ENCODE measurements around the gene PHF20.
"Not testable (repeated sequence)": the region's sequence is repeated elsewhere in the genome, so short reads cannot be mapped to it uniquely, and the experiment has no call there.

The PHF20 gene

DNA sequence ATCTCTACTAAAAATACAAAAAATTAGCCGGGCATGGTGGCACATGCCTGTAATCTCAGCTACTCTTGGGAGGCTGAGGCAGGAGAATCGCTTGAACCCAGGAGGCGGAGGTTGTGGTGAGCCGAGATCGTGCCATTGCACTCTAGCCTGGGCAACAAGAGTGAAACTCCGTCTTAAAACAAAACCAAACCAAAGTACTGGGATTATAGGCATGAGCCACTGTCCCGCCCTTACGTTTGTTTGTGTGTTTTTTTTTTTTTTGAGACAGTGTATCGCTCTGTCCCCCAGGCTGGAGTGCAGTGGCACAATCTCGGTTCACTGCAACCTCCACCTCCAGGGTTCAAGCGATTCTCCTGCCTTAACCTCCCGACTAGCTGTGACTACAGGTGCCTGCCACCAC, 12.0 kb downstream of the PHF20 start:
- not testable (repeated sequence) for DNase-seq

DNA sequence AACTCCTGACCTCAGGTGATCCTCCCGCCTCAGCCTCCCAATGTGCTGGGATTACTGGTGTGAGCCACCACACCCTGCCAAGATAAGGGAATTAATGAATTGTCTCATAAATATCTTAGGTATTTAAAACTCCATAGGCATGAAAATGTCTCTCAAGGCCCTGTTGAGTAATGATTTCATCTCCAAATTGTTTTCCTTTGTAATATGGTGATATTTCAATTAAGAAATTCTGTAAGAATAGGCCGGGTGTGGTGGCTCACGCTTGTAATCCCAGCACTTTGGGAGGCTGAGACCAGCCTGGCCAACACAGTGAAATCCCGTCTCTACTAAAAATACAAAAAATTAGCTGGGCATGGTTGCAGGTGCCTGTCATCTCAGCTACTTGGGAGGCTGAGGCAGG, 13.7 kb downstream of the PHF20 start:
- not testable (repeated sequence) for DNase-seq

DNA sequence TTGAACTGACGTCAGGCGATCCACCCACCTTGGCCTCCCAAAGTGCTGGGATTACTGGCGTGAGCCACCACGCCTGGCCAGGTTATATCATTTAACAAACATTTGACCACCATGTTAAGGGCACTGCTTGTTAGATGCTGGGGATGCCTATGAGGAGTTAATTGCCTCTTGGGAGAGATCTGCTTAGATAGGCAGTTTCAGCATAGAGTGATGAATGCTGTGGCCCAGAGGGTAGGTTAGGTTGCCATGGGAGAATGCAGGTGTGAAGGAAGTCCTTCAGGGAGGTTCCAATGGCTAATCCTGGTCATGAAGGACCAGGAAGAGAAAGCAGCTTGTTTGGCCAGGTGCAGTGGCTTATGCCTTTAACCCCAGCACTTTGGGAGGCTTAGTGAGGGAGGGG, 17.0 kb downstream of the PHF20 start:
- no peak for DNase-seq

DNA sequence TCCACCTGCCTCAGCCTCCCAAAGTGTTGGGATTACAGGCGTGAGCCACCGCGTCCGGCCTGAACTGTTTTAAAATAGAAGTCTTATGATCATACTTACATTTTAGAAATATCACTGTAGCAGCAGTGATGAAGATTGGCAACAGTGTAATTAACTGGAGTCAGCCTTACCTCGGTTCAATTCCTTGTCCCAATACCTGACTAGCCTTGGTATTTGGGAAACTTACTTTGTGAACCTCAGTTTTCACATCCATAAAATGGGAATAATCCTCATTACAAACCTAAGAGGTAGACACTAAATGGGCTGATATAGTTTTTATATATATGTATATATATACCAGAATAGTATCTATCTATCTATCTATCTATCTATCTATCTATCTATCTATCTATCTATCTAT, 19.3 kb downstream of the PHF20 start:
- DNase-seq: no peak

DNA sequence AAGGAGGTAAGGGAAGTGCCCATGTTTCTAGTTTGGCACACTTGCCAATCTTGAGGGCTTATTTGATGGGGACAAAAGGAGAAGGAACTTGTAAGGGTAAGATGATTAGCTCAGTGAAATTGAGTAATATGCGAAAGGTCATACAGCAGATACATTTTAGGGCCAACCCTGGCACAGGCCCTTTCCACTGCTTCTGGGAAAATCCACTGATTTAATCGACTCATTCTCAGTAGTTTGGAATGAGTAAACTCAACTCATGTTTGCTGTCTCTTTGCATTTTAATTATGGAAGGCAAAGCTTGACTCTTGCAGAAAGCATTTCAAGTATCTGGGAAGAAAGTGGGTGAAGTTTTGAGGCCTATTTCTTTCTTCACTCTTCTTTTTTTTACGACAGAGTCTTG, 20.0 kb downstream of the PHF20 start:
- DNase-seq: no peak

DNA sequence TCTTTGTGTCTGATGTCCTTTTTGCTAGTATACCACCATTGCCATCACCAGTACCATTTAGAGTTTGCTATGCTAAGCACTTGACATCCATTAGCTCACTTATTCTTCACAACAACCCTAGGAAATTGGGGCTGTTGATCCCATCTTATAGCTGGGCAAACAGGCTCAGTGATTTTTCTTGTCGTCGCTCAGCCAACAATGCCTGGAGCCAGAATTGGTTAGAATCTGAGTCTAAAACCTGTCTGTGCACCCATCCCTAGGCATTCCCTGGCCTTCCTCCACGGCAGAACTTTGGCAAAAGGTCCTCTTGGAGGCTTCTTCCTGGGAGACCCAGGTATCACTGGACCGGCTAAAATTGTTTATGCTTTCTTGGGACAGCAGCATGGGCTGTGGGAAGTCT, 20.9 kb downstream of the PHF20 start:
- DNase-seq: no peak

DNA sequence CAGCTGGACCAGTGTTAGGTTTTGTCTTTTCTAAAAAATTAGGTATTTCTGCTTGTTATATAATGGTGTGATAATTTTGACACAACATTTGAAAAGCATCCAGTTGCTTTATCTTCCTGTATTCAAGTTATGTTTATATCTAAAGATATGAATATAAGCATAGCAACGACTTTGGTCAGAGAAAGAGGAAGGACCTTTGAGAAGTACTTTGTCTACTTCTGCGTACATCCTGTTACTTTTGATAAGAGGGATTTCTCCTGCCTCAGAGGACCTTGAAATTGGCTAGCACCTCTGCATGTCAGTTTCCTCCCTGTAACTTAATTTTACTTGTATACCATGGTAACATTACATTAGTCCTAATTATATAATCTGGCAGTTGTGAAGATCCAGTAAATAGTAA, 24.8 kb downstream of the PHF20 start:
- DNase-seq: no peak

DNA sequence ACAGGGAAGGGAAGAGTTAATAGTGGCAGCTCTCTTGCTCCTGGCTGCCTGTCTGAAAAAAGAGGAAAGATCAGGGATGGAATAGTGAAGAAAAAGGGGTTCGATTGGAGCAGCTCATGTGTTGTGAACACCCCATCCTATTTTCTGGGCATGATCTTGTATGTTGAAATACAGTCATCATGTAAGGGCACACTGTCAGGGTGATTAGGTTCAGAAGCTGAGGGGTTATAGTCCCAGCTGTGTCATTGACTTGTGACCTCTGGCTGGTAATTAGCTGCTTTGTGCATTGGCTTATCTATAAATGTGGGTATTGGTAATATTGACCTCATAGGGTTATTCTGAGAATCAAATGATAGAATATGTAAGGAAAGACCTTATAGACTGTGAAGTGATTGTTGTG, 30.1 kb downstream of the PHF20 start:
- DNase-seq: no peak

DNA sequence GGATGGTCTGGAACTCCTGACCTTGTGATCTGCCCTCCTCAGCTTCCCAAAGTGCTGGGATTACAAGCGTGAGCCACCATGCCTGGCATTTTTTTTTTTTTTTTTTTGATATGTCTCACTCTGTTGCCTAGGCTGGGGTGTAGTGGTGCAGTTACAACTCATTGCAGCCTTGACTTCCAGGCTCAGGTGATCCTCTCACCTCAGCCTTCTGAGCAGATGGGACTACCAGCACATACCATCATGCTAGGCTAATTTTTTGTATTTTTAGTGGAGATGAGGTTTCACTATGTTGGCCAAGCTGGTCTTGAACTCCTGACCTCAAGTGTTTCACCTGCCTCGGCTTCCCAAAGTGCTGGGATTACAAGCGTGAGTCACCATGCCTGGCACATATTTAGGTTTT, 34.3 kb downstream of the PHF20 start:
- DNase-seq: no peak

DNA sequence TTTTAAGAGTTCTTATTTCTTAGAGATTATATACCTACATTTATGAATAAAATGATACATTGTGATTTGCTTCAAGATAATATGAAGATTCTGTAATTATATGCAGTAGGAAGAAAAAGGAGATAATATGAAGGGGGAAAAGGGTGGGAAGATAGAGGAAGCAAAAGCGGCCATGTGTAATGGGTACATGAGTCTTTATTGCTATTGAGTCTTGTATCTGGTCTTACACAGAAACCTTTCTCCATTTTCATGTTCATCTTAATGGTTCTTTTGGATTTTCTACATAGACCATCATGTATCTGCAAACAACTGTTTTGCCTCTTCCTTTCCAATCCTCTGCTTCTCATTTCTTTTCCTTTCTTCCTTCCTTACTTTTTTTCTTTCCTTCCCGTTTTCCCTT, 36.1 kb downstream of the PHF20 start:
- DNase-seq: no peak

DNA sequence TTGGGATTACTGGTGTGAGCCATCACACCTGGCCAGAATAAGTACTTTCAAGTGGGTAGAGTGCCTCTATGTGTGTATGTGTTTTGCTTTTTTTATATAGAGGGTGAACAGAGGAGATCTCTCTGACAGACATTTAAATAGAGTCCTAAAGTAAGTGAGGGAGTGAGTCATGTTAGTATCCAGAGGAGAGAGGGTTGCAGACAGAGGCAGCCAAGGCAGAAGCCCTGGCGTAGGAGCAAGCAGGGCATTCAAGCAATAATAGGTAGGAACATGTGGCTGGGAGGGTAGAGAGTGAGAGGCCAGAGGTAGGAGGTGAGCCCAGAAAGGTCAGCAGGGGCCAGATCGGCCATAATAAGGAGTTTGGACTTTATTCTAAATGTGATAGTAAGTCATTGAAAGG, 48.9 kb downstream of the PHF20 start:
- DNase-seq: no peak

DNA sequence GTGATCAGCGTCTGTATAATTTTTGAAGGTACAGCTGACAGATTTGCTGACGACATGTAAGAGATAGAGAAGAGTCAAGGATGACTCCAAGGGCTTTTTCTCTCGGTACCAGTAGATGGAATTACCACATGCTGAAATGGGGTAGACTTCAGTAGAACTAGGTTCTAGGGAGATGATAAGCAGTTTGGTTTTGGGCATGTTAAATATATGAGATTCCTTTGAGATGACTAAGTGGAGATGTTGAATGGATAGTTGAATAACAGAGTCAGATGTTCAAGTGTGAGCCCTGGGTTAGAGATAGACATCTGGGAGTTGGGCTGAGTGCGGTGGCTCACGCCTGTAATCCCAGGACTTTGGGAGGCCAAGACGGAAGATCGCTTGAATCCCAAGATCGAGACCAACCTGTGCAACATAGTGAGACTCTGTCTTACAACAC, 50.0 kb downstream of the PHF20 start:
- no peak for DNase-seq

DNA sequence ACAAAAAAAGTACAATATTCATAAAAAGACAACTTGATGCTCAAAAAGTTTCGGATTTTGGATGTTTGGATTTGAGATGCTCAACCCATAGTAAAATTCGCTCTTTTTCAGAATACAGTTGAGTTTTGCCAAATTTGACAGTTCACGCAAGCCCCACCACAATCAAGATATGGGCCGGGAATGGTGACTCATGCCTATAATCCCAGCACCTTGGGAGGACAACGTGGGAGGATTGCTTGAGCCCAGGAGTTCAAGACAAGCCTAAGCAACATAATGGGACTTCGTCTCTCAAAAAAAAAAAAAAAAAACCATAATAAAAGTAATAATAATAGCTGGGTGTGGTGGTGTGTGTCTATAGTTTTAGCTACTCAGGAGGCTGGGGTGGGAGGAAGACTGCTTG, 51.3 kb downstream of the PHF20 start:
- DNase-seq: no peak

DNA sequence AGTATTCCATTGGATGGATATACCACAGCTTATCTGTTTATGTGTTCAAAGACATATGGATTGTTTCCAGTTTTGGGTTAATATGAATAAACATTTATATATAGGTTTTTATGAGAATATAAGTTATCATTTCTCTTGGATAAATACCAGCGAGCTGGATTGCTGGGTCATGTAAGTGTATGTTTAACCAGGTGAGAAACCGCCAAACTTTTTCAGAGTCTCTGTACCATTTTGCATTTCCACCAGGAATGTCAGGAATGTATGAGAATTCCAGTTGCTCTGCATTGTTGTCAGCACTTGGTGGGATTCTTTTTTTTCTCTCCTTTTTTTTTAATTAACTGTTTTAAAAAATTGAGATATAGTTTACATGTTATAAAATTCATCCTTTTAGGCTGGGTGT, 52.1 kb downstream of the PHF20 start:
- DNase-seq: no peak

DNA sequence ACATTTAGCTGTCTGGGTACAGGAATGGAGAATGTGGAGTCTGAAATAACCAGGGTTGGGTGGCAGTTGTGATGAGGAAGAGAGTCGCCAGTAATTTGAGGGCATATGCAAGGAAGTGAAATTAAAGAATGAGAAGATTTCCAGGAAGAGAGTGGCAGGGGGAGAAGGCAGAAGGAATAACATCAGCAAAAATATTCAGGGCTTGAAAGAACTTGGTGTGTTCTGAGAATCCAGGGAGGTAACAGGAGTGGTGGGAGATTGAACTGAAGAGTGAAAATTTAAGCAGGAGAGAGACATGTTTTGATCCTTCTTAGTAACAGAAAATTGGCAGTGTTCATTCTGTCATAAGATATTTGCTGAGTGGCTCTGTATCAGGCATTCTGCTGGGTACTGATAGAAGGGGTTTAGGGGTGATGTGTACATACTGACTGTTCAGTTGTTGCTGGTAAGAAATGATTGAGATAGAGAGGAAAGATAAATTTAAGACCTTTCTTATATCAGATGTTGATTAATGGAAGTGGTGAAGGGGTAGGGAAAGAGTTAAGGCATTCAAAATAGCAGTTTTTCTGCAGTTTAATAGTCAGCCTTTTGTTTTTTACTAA, 54.7 kb downstream of the PHF20 start:
- no peak for DNase-seq

DNA sequence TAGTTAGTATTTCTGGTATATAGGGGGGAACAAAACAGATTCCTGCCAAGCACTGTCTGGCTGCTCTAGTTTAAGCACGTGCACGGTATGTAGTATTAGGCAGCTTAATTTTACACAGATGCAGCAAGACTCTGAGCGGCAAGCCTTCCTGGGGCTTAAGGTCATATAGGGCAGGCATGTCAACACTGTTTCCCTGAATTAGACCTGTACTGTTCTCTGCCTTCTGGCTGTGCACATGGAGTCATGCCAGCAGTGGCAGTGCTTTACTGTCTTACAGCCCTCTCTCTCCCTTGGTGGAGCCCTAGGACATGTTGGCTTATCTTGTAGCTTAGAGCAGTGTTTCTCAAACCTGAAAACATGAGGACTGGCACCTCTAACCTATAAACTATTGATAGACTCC, 56.6 kb downstream of the PHF20 start:
- no peak for DNase-seq

DNA sequence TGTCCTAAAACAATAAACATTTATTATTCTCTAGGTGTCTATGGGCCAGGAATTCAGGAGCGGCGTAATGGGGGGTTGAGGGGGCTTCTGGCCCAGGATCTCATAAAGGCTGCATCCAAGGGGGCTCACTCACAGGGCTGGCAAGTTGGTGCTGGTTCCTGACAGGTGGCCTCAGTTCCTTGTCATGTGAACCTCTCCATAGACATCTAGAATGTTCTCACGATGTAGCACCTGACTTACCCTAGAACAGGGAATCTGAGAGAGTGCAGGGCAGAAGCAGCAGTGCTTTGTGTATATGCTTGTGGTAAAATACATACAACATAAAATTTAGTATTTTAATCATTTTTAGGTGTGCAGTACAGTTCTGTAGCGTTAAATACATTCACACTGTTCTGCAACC, 57.1 kb downstream of the PHF20 start:
- no peak for DNase-seq

DNA sequence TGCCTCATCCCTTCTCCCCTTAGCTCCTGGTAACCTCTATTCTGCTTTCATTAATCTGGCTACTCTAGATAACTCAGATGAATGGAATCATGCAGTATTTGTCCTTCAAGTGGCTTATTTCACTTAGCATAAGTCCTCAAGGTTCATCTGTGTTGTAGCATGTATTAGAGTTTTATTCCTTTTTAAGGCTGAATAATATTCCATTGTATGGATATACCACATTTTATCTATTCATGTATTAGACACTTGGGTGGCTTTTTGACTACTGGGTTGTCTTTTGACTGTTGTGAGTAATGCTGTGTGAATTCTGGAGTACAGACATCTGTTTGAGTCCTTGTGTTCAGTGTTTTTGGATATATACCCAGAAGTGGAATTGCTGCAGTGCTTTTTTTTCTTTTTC, 58.4 kb downstream of the PHF20 start:
- no peak for DNase-seq

DNA sequence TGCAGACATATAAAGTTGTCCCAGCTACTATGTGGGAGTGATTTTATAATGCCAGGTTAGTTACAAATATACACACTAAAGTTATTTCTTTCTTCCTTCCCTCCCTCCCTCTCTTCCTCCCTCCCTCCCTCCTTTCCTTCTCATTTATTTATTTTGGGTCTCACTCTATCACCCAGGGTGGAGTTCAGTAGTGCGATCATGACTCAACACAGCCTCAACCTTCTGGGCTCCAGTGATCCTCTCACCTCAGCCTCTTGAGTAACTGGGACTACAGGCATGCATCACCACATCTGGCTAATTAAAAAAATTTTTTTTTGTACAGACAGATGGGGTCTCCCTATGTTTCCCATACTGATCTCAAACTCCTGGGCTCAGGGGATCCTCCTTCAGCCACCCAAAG, 59.2 kb downstream of the PHF20 start:
- no peak for DNase-seq

DNA sequence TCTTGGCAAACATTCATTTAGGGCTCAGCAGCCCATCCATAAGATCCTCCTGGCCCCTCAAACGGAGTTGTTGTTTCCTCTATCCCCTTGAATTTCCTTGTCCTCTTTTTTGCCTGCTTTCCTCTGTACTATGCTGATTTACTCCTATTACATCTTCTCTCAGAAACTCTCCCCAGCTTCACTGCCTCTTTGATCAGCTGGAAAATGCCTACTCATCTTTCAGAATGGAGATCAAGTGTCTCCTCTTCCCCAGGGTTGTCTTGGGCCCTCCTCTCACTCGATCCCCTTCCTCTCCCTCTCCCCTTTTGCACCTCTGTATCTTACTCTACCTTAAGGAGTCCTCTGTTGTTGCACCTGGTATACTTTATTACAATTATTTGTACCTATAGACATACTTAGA, 60.2 kb downstream of the PHF20 start:
- DNase-seq: no peak

DNA sequence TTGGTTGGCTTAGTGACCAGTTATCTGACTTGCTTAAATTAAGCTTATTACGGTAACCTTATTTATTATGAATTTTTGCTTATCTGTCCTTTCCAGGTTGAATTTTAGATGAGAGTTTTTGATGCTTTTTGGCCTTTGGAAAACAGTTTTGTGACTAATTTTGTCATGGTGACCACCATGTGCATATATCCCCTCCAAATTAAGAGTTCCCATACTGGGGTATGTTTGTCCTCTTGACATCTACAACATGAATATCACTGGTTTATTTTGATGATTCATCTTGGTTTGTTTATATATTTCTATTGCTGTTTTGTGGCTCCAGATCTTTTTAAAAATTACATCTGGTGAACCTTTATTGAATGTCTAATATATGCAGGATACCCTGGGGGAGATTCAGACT, 61.4 kb downstream of the PHF20 start:
- no peak for DNase-seq

DNA sequence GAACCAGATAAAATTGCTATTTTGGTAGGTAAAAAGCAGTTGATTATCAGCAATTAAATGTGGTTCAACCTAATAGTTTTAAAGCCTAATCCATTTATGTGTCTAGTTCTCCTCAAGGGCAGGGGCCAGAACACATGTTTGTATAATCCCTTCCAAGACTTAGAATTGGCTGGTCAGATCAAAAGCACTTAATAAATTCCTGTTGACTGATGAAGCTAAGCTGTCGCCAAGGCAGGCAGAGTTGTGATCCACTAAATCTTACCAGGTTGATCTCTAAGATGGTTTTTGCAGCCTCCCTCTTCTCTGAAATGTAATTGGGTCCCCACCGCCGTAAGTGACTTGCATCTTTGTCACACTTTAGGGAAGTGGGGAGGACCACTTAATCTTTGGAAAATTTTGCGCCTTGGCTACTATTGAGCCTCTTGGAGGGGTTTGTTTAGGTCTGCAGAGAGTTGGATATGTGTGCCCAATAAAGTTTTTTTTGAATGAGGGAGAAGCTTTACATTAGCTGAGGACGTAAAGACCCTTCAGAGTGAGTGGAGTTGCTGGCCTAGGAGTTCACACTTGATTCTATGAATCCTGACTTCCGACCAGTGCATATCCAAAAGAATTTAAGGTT, 65.9 kb downstream of the PHF20 start:
- no peak for DNase-seq

DNA sequence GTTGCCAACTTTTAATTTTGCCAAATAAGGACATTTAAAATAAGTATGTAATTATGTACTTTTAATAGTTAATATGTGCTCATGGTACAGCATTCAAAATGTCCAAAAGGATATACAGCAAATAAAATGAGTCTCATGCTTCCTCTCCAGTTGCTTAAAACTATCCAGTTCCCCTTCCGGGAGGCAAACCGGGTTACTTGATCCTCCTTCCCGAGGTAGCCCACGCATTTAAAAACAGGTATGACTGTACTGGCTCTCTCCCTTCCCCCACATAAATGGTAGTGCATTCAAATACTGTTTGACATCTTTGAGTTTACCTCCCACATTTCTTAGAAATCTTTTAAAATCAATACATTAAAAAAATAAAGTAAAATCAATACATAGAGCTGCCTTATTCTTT, 66.4 kb downstream of the PHF20 start:
- DNase-seq: no peak

DNA sequence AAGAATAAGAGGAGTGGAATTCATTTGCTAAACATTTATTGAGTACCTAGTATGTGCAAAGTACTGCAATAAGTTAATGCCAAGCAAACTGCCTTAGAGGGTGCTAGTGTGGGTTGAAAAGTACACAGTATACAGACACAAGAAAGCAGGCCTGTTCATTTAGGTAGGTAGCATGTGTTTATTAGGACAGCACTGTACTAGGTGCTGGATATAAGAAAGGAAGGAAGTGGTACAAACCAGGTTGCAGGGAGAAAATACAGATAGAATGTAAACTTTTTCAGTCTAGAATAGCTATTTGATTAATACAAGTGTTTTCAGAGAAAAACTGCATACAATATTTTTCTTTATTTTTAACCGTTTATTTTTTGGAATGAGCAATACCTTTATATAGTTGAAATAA, 68.1 kb downstream of the PHF20 start:
- DNase-seq: no peak

DNA sequence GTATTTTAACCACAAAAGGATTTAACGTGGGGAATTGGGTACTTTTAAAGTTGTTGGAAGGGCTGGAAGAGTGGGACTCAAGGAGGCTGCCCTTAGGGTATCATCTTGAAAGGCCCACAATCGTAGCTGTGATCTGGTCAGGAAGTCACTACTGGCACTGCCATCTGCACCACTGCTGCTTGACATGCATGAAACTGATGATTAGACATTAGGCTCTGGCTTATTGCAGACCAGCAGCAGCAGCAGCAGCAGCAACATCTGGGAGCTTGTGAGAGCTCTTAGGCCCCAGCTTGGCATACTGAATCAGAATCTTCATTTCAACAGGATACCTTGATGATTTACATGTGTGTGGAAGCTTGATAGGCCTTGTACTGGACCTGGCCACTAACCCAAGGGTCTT, 68.6 kb downstream of the PHF20 start:
- DNase-seq: no peak

DNA sequence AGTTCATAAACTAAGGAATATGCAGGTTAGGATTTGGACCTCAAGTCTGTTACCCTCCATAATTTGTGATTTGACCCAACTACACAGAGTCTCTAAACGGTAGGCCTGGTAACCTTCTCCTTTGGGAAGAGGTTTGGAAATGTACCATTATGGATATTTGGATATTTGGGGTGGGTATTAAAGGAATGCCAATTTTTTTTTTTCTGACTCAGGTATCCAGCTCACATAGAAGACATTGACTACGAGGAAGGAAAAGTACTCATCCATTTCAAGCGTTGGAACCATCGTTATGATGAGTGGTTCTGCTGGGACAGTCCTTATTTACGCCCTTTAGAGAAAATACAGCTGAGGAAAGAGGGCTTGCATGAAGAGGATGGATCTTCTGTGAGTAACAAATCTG, 70.5 kb downstream of the PHF20 start:
- no peak for DNase-seq
